WTC11 (cell line): ENCODE measurements around the gene SLC48A1.

Source experiments
- CREB1 ChIP-seq: sonication (generic); formaldehyde crosslinking; IDR thresholded peaks from 2 replicates; pipeline ENCODE4 v1.8.0; 2023; ENCODE audit warnings: mild to moderate bottlenecking, missing genetic modification reagents
- CREM ChIP-seq: sonication (generic); formaldehyde crosslinking; IDR thresholded peaks from 2 replicates; pipeline ENCODE4 v1.8.1; 2022; ENCODE audit warnings: mild to moderate bottlenecking, missing genetic modification reagents, moderate library complexity
- SP1 ChIP-seq: sonication (generic); formaldehyde crosslinking; conservative IDR thresholded peaks from 2 replicates; pipeline ENCODE4 v1.8.1; 2022; ENCODE audit warnings: missing genetic modification reagents
- ZNF263 ChIP-seq: sonication (generic); formaldehyde crosslinking; IDR thresholded peaks from 2 replicates; pipeline ENCODE4 v1.8.1; 2022; ENCODE audit warnings: low read depth, mild to moderate bottlenecking, moderate library complexity, missing genetic modification reagents
- ZNF416 ChIP-seq: fragments of 250-450 bp; sonication (Bioruptor Pico); IDR thresholded peaks from 2 replicates; pipeline ENCODE4 v1.9.0; 2021; ENCODE audit warnings: mild to moderate bottlenecking, inconsistent platforms
- TF ChIP-seq, protein P1 (sequence below): fragments of 200-600 bp; IDR thresholded peaks from 2 replicates; pipeline ENCODE4 v1.8.0; 2022; ENCODE audit warnings: antibody characterized with exemption
- TF ChIP-seq, protein P2 (sequence below): sonication (generic); formaldehyde crosslinking; IDR thresholded peaks from 2 replicates; pipeline ENCODE4 v1.8.1; 2023; ENCODE audit warnings: mild to moderate bottlenecking, missing genetic modification reagents
- TF ChIP-seq, protein P3 (sequence below): sonication (generic); formaldehyde crosslinking; IDR thresholded peaks from 2 replicates; pipeline ENCODE4 v1.8.1; 2023; ENCODE audit warnings: mild to moderate bottlenecking, missing genetic modification reagents
- TF ChIP-seq, protein P4 (sequence below): sonication (generic); formaldehyde crosslinking; IDR thresholded peaks from 2 replicates; pipeline ENCODE4 v1.8.1; 2022; ENCODE audit warnings: mild to moderate bottlenecking, moderate library complexity, missing genetic modification reagents

DNA sequence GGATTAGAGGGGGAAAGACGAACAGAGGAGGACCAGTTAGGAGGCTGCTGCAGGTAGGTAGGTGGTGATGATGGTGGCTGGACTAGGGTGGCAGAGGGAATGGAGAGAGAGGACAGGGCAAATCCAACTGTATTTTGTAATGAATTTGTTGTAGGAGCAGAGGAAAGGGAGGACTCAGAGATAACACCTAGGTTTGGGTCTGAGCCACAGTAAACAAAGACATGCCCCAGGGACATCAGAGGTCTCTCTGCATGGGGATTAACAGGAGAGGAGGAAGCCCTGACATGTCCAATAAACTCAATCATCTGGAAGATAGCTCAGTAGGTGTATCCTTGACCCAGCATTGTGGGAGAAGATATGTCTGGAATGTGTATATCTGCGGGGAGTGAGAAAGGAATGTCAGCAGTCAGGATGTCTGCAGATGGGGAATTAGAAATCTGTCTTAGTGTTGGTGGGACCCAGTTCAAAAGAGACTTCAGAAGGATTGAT, 4.7 kb upstream of the SLC48A1 start:
- TF ChIP-seq ZNF416 (CRISPR knock-in tag): no peak
- TF ChIP-seq ZNF263: no peak
- TF ChIP-seq, protein P1, sequence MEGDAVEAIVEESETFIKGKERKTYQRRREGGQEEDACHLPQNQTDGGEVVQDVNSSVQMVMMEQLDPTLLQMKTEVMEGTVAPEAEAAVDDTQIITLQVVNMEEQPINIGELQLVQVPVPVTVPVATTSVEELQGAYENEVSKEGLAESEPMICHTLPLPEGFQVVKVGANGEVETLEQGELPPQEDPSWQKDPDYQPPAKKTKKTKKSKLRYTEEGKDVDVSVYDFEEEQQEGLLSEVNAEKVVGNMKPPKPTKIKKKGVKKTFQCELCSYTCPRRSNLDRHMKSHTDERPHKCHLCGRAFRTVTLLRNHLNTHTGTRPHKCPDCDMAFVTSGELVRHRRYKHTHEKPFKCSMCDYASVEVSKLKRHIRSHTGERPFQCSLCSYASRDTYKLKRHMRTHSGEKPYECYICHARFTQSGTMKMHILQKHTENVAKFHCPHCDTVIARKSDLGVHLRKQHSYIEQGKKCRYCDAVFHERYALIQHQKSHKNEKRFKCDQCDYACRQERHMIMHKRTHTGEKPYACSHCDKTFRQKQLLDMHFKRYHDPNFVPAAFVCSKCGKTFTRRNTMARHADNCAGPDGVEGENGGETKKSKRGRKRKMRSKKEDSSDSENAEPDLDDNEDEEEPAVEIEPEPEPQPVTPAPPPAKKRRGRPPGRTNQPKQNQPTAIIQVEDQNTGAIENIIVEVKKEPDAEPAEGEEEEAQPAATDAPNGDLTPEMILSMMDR: no peak
- TF ChIP-seq, protein P2, sequence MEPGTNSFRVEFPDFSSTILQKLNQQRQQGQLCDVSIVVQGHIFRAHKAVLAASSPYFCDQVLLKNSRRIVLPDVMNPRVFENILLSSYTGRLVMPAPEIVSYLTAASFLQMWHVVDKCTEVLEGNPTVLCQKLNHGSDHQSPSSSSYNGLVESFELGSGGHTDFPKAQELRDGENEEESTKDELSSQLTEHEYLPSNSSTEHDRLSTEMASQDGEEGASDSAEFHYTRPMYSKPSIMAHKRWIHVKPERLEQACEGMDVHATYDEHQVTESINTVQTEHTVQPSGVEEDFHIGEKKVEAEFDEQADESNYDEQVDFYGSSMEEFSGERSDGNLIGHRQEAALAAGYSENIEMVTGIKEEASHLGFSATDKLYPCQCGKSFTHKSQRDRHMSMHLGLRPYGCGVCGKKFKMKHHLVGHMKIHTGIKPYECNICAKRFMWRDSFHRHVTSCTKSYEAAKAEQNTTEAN (CRISPR knock-in tag): no peak
- TF ChIP-seq, protein P3, sequence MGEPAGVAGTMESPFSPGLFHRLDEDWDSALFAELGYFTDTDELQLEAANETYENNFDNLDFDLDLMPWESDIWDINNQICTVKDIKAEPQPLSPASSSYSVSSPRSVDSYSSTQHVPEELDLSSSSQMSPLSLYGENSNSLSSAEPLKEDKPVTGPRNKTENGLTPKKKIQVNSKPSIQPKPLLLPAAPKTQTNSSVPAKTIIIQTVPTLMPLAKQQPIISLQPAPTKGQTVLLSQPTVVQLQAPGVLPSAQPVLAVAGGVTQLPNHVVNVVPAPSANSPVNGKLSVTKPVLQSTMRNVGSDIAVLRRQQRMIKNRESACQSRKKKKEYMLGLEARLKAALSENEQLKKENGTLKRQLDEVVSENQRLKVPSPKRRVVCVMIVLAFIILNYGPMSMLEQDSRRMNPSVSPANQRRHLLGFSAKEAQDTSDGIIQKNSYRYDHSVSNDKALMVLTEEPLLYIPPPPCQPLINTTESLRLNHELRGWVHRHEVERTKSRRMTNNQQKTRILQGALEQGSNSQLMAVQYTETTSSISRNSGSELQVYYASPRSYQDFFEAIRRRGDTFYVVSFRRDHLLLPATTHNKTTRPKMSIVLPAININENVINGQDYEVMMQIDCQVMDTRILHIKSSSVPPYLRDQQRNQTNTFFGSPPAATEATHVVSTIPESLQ (CRISPR knock-in tag): no peak
- TF ChIP-seq CREB1 (CRISPR knock-in tag): no peak
- TF ChIP-seq CREM (CRISPR knock-in tag): no peak
- TF ChIP-seq, protein P4, sequence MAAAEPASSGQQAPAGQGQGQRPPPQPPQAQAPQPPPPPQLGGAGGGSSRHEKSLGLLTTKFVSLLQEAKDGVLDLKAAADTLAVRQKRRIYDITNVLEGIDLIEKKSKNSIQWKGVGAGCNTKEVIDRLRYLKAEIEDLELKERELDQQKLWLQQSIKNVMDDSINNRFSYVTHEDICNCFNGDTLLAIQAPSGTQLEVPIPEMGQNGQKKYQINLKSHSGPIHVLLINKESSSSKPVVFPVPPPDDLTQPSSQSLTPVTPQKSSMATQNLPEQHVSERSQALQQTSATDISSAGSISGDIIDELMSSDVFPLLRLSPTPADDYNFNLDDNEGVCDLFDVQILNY (CRISPR knock-in tag): no peak
- TF ChIP-seq SP1 (CRISPR knock-in tag): no peak
